Loucy (cell line): ENCODE data around the gene TGM4.

Source experiments
- H2AFZ ChIP-seq: fragments of 200-600 bp; sonication (generic); 2 replicates; pipeline ENCODE4 v1.6.0; 2016; ENCODE audit warnings: antibody characterized with exemption, mild to moderate bottlenecking, low read length, moderate library complexity
- H3F3A ChIP-seq: fragments of 200-600 bp; 2 replicates; pipeline ENCODE4 v1.6.0; 2016; ENCODE audit warnings: antibody characterized with exemption, low read depth, mild to moderate bottlenecking
- H3K27me3 ChIP-seq: fragments of 200-600 bp; sonication (generic); 2 replicates; pipeline ENCODE4 v1.6.1; 2014; ENCODE audit warnings: low read length, mild to moderate bottlenecking; ENCODE audit not compliant: insufficient read depth, poor library complexity, severe bottlenecking
- H3K36me3 ChIP-seq: fragments of 200-600 bp; sonication (generic); 2 replicates; pipeline ENCODE4 v1.6.1; 2016; ENCODE audit warnings: low read length; ENCODE audit not compliant: insufficient read depth
- H3K4me1 ChIP-seq: fragments of 200-600 bp; sonication (generic); 2 replicates; pipeline ENCODE4 v1.5.1; 2014; ENCODE audit warnings: low read length, mild to moderate bottlenecking; ENCODE audit not compliant: insufficient read depth, poor library complexity, severe bottlenecking
- H3K4me2 ChIP-seq: fragments of 200-600 bp; sonication (generic); 2 replicates; pipeline ENCODE4 v1.6.0; 2014; ENCODE audit warnings: antibody characterized with exemption, low read length, low read depth, mild to moderate bottlenecking; ENCODE audit not compliant: poor library complexity, severe bottlenecking
- H3K4me3 ChIP-seq: fragments of 200-600 bp; sonication (generic); 2 replicates; pipeline ENCODE4 v1.5.1; 2014; ENCODE audit warnings: low read length, mild to moderate bottlenecking, mixed read lengths; ENCODE audit not compliant: poor library complexity, severe bottlenecking
- H3K79me2 ChIP-seq: fragments of 200-600 bp; sonication (generic); 2 replicates; pipeline ENCODE4 v1.6.1; 2014; ENCODE audit warnings: low read length; ENCODE audit not compliant: insufficient read depth
- H3K9ac ChIP-seq: fragments of 200-600 bp; sonication (generic); 2 replicates; pipeline ENCODE4 v1.6.0; 2014; ENCODE audit warnings: mild to moderate bottlenecking, low read depth, low read length, moderate library complexity; ENCODE audit not compliant: poor library complexity, severe bottlenecking
- H3K9me2 ChIP-seq: fragments of 200-600 bp; sonication (generic); replicated peaks from 2 replicates; pipeline ENCODE4 v1.6.1; 2016; ENCODE audit warnings: low read depth, low read length, mixed read lengths
- H3K9me3 ChIP-seq: fragments of 200-600 bp; sonication (generic); 2 replicates; pipeline ENCODE4 v1.6.1; 2014; ENCODE audit warnings: mild to moderate bottlenecking, antibody characterized with exemption, low read length, low read depth; ENCODE audit not compliant: insufficient read depth
- H4K20me1 ChIP-seq: fragments of 200-600 bp; sonication (generic); 2 replicates; pipeline ENCODE4 v1.6.0; 2014; ENCODE audit warnings: antibody characterized with exemption, low read length, mild to moderate bottlenecking; ENCODE audit not compliant: insufficient read depth, poor library complexity, severe bottlenecking
- EZH2phosphoT487 ChIP-seq: fragments of 200-600 bp; IDR thresholded peaks from 2 replicates; pipeline ENCODE4 v1.6.1; 2018; ENCODE audit warnings: antibody characterized with exemption, mild to moderate bottlenecking, moderate library complexity, borderline replicate concordance
- TF ChIP-seq, protein P1 (sequence below): fragments of 200-600 bp; sonication (generic); conservative IDR thresholded peaks from 2 replicates; pipeline ENCODE4 v1.5.1; 2014; ENCODE audit warnings: mild to moderate bottlenecking, antibody characterized with exemption, low read length

TGM4 gene

DNA sequence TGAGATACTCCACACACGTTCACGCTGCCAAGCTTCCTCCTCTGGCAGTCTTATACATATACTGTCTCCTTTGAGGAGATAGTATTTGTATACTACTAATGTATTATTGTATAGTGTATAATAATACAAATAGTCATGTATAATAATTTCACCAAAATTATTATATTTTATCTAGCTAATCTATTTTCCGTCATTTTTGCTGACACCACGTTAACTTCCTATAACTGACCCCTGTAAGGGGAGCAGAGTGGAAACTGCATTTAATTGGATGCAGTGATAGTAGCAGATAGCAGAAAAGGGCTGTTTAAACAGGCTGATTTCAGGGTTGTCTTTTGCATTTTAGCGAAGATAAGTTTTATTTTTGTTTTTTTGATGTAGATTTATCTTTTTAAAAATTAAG lies 43.2 kb upstream of the TGM4 start:
- no peaks in the 10 kb centered on the region for H3K27me3 ChIP-seq
- no peaks in the 10 kb centered on the region for H3K4me1 ChIP-seq
- peaks cover 78% of the 10 kb centered on the region for H3K36me3 ChIP-seq
- no peak overlapping the region for H3K9ac ChIP-seq
- H3K4me2 ChIP-seq, result no peak overlapping the region
- peaks cover 8% of the 10 kb centered on the region; the same call in 1 of the 2 replicates for H3K9me3 ChIP-seq
- H2AFZ ChIP-seq, result no peak overlapping the region
- TF ChIP-seq EZH2phosphoT487, result no peak
- TF ChIP-seq, protein P1, sequence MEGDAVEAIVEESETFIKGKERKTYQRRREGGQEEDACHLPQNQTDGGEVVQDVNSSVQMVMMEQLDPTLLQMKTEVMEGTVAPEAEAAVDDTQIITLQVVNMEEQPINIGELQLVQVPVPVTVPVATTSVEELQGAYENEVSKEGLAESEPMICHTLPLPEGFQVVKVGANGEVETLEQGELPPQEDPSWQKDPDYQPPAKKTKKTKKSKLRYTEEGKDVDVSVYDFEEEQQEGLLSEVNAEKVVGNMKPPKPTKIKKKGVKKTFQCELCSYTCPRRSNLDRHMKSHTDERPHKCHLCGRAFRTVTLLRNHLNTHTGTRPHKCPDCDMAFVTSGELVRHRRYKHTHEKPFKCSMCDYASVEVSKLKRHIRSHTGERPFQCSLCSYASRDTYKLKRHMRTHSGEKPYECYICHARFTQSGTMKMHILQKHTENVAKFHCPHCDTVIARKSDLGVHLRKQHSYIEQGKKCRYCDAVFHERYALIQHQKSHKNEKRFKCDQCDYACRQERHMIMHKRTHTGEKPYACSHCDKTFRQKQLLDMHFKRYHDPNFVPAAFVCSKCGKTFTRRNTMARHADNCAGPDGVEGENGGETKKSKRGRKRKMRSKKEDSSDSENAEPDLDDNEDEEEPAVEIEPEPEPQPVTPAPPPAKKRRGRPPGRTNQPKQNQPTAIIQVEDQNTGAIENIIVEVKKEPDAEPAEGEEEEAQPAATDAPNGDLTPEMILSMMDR, result no peak
- H3F3A ChIP-seq, result no peaks in the 10 kb centered on the region
- no peaks in the 10 kb centered on the region for H3K9me2 ChIP-seq
- no peaks in the 10 kb centered on the region for H4K20me1 ChIP-seq
- H3K79me2 ChIP-seq, result no peaks in the 10 kb centered on the region
- no peak overlapping the region for H3K4me3 ChIP-seq

GRCh38 chr3:44832032-44832431 lies 42.4 kb upstream of the TGM4 start:
- Histone ChIP-seq H3K36me3 (peaks cover 78% of the 10 kb centered on the region), H3K4me3 (no peak overlapping the region)
- no peak for TF ChIP-seq EZH2phosphoT487
- TF ChIP-seq, protein P1, result no peak

GRCh38 chr3:44832965-44833364 lies 41.4 kb upstream of the TGM4 start:
- no peak overlapping the region for H3K9ac ChIP-seq
- no peak overlapping the region for H2AFZ ChIP-seq
- TF ChIP-seq, protein P1, result no peak
- TF ChIP-seq EZH2phosphoT487, result no peak
- H3F3A ChIP-seq, result no peaks in the 10 kb centered on the region
- H3K79me2 ChIP-seq, result no peaks in the 10 kb centered on the region
- H3K36me3 ChIP-seq, result peaks cover 79% of the 10 kb centered on the region
- H3K9me2 ChIP-seq, result no peaks in the 10 kb centered on the region
- H3K9me3 ChIP-seq, result peaks cover 17% of the 10 kb centered on the region
- no peaks in the 10 kb centered on the region for H3K4me1 ChIP-seq
- peaks cover 4% of the 10 kb centered on the region for H3K27me3 ChIP-seq
- no peak overlapping the region for H3K4me2 ChIP-seq
- no peaks in the 10 kb centered on the region for H4K20me1 ChIP-seq
- H3K4me3 ChIP-seq, result no peak overlapping the region

More at GRCh38 chr3:44832032-44832431, 42.4 kb upstream of the TGM4 start:
- no peaks in the 10 kb centered on the region for H3K9me2 ChIP-seq
- peaks cover 4% of the 10 kb centered on the region for H3K27me3 ChIP-seq
- H2AFZ ChIP-seq, result no peak overlapping the region
- no peaks in the 10 kb centered on the region for H3F3A ChIP-seq
- H3K4me2 ChIP-seq, result no peak overlapping the region
- no peak overlapping the region for H3K9ac ChIP-seq
- no peaks in the 10 kb centered on the region for H3K4me1 ChIP-seq
- H3K79me2 ChIP-seq, result no peaks in the 10 kb centered on the region
- H4K20me1 ChIP-seq, result no peaks in the 10 kb centered on the region
- H3K9me3 ChIP-seq, result peaks cover 15% of the 10 kb centered on the region
